GM19328 (cell line): Measurements from ENCODE around the gene ALDH1L1.

Experiments used
- ATAC-seq: cut with Tn5 transposase; IDR thresholded peaks from one replicate; pipeline ENCODE4 v1.9.1; 2021; ENCODE audit warnings: mild to moderate bottlenecking, moderate library complexity; ENCODE audit not compliant: unreplicated experiment

Gene ALDH1L1

GRCh38 chr3:126155819-126156218, 24.6 kb downstream of the ALDH1L1 start:
- no peak for ATAC-seq

- ATAC-seq, result no peak
Observed at GRCh38 chr3:126155280-126155640, 25.1 kb downstream of the ALDH1L1 start.

- ATAC-seq, result no peak
Observed at GRCh38 chr3:126154391-126155279, 25.8 kb downstream of the ALDH1L1 start.

GRCh38 chr3:126153695-126154360, 26.6 kb downstream of the ALDH1L1 start:
- ATAC-seq, result no peak

GRCh38 chr3:126152901-126153694, 27.3 kb downstream of the ALDH1L1 start:
- ATAC-seq, result no peak

- ATAC-seq, result no peak
Observed at GRCh38 chr3:126152458-126152857, 27.9 kb downstream of the ALDH1L1 start.

GRCh38 chr3:126151562-126152302, 28.7 kb downstream of the ALDH1L1 start:
- ATAC-seq, result no peak

- ATAC-seq, result no peak
Observed at GRCh38 chr3:126149960-126150515, 30.3 kb downstream of the ALDH1L1 start.

GRCh38 chr3:126149256-126149902, 31.0 kb downstream of the ALDH1L1 start:
- no peak for ATAC-seq

GRCh38 chr3:126147932-126148683, 32.3 kb downstream of the ALDH1L1 start:
- ATAC-seq, result no peak

- ATAC-seq, result no peak
Observed at GRCh38 chr3:126147147-126147931, 33.0 kb downstream of the ALDH1L1 start.

GRCh38 chr3:126146525-126147146, 33.8 kb downstream of the ALDH1L1 start:
- ATAC-seq, result no peak

- no peak for ATAC-seq
Observed at GRCh38 chr3:126146034-126146433, 34.4 kb downstream of the ALDH1L1 start.

- no peak for ATAC-seq
Observed at GRCh38 chr3:126142652-126143051, 37.7 kb downstream of the ALDH1L1 start.

GRCh38 chr3:126137490-126138130, 42.8 kb downstream of the ALDH1L1 start:
- no peak for ATAC-seq

- no peak for ATAC-seq
Observed at GRCh38 chr3:126136428-126137220, 43.8 kb downstream of the ALDH1L1 start.
